CD14-positive monocyte (primary cell): ENCODE measurements around the gene CACNB4. TPM values are rescaled to one million over a fixed set of nuclear protein-coding genes. Genes with fewer than 3 reads are reported as not detected.

ENCODE experiments used
- DNase-seq, 3 donors: peaks; one replicate each; pipeline ENCODE4 v3.0.0-alpha.2; 2011 to 2022
- H2AFZ ChIP-seq: 2 replicates; pipeline ENCODE4 v1.6.0; 2012; ENCODE audit warnings: mild to moderate bottlenecking, low read depth, low read length, inconsistent platforms; ENCODE audit not compliant: insufficient read depth, poor library complexity, severe bottlenecking
- H3K27ac ChIP-seq, 2 donors: 1 replicate in 1 of 2; 2 replicates in 1 of 2; pipeline ENCODE4 v1.5.1; 2012 to 2013; ENCODE audit warnings: low read length in 2 of 2, control low read depth in 1 of 2, inconsistent platforms in 1 of 2, low read depth in 1 of 2, mild to moderate bottlenecking in 1 of 2
- H3K27me3 ChIP-seq, 2 donors: one replicate each; pipeline versions ENCODE4 v1.6.0 to v1.6.1; 2011 to 2013; ENCODE audit warnings: low read length in 2 of 2; ENCODE audit not compliant: control insufficient read depth in 2 of 2, insufficient read depth in 2 of 2
- H3K36me3 ChIP-seq, 2 donors: replicated peaks in 1 of 2; 1 replicate in 1 of 2; 2 replicates in 1 of 2; pipeline versions ENCODE4 v1.5.1 to v1.6.1; 2012 to 2013; ENCODE audit warnings: low read length in 2 of 2, control low read depth in 1 of 2, inconsistent platforms in 1 of 2, mild to moderate bottlenecking in 1 of 2; ENCODE audit not compliant: insufficient read depth in 2 of 2, control insufficient read depth in 1 of 2
- H3K4me1 ChIP-seq, 2 donors: 1 replicate in 1 of 2; 2 replicates in 1 of 2; pipeline versions ENCODE4 v1.5.1 to v1.6.1; 2012 to 2013; ENCODE audit warnings: low read length in 2 of 2, control low read depth in 1 of 2, inconsistent platforms in 1 of 2, mild to moderate bottlenecking in 1 of 2, moderate library complexity in 1 of 2; ENCODE audit not compliant: insufficient read depth in 2 of 2, control insufficient read depth in 1 of 2
- H3K4me2 ChIP-seq: replicated peaks from 2 replicates; pipeline ENCODE3; 2012; ENCODE audit warnings: low read length, moderate library complexity, mild to moderate bottlenecking; ENCODE audit not compliant: poor library complexity, severe bottlenecking; ENCODE audit errors: extremely low read depth
- H3K4me3 ChIP-seq, 3 experiments: fragments of 200-600 bp in 1 of 3; sonication (generic) in 1 of 3; replicated peaks in 1 of 3; 1 replicate in 2 of 3; 2 replicates in 1 of 3; pipeline ENCODE4 v1.5.1; 2011 to 2013; ENCODE audit warnings: low read length in 3 of 3, mild to moderate bottlenecking in 3 of 3, control low read depth in 2 of 3, low read depth in 2 of 3, inconsistent platforms in 1 of 3, moderate library complexity in 1 of 3
- H3K79me2 ChIP-seq: 2 replicates; pipeline ENCODE4 v1.6.0; 2012; ENCODE audit warnings: mild to moderate bottlenecking, control low read depth, inconsistent platforms, low read length, moderate library complexity; ENCODE audit not compliant: insufficient read depth
- H3K9ac ChIP-seq: 2 replicates; pipeline ENCODE4 v1.6.0; 2017; ENCODE audit warnings: low read length, mild to moderate bottlenecking; ENCODE audit not compliant: insufficient read depth, poor library complexity, severe bottlenecking
- H3K9me3 ChIP-seq, 2 donors: replicated peaks in 1 of 2; 1 replicate in 1 of 2; 2 replicates in 1 of 2; pipeline versions ENCODE4 v1.5.1 to v1.6.1; 2012 to 2013; ENCODE audit warnings: low read length in 2 of 2, control low read depth in 1 of 2; ENCODE audit not compliant: control insufficient read depth in 1 of 2, insufficient read depth in 1 of 2
- H4K20me1 ChIP-seq: 2 replicates; pipeline ENCODE4 v1.6.0; 2012; ENCODE audit warnings: mild to moderate bottlenecking, low read length, control low read depth, moderate library complexity; ENCODE audit not compliant: insufficient read depth
- H3K27ac Mint-ChIP-seq, 7 donors: one replicate each; pipeline ENCODE4 v1.8.0; 2020; ENCODE audit warnings: mild to moderate bottlenecking in 7 of 7, mixed read lengths in 7 of 7, moderate library complexity in 6 of 7, inconsistent platforms in 2 of 7
- H3K27me3 Mint-ChIP-seq, 3 donors: one replicate each; pipeline ENCODE4 v1.8.0; 2021 to 2022; ENCODE audit warnings: low read depth in 3 of 3, mild to moderate bottlenecking in 3 of 3, mixed read lengths in 3 of 3, moderate library complexity in 3 of 3, inconsistent platforms in 1 of 3
- H3K36me3 Mint-ChIP-seq, 2 donors: one replicate each; pipeline ENCODE4 v1.8.0; 2020; ENCODE audit warnings: mixed read lengths in 2 of 2, inconsistent platforms in 1 of 2, mild to moderate bottlenecking in 1 of 2
- H3K4me1 Mint-ChIP-seq: one replicate; pipeline ENCODE4 v1.8.0; 2020; ENCODE audit warnings: mild to moderate bottlenecking, mixed read lengths
- H3K4me3 Mint-ChIP-seq, 2 donors: one replicate each; pipeline ENCODE4 v1.8.0; 2020; ENCODE audit warnings: mild to moderate bottlenecking in 2 of 2, mixed read lengths in 2 of 2, moderate library complexity in 1 of 2
- H3K9me3 Mint-ChIP-seq, 7 donors: one replicate each; pipeline ENCODE4 v1.8.0; 2020 to 2022; ENCODE audit warnings: mixed read lengths in 7 of 7, mild to moderate bottlenecking in 6 of 7, moderate library complexity in 6 of 7, inconsistent platforms in 2 of 7
- CTCF ChIP-seq: fragments of 200-600 bp; IDR thresholded peaks from one replicate; pipeline ENCODE4 v1.8.0; 2022; ENCODE audit warnings: antibody characterized with exemption, mild to moderate bottlenecking
- whole genome bisulfite sequencing: methylation state at CpG from one replicate; pipeline ENCODE4 v1.1.5; 2013; ENCODE audit warnings: missing lambda C conversion rate; ENCODE audit not compliant: insufficient coverage; 5-methylcytosine and 5-hydroxymethylcytosine counted together
- intact Hi-C, 2 donors: fragments of 100-400 bp; cut with micrococcal nuclease; formaldehyde crosslinking; loops; one replicate each; pipeline versions ENCODE4 v1.15.0 to v1.15.1; 2023
- polyA plus RNA-seq, 3 donors: library from polyadenylated mRNA; depleted of rRNA in 1 of 3; unstranded in 2 of 3; stranded (reverse) in 1 of 3; fragments of 300-500 nt in 2 of 3; fragments of >200 nt in 1 of 3; fragmentation: Illumina TruSeq in 2 of 3; gene quantifications; 1 replicate in 2 of 3; 2 replicates in 1 of 3; pipeline ENCODE4 v1.2.3, GENCODE V29; 2012 to 2021

CACNB4 gene
- polyA plus RNA-seq, 3 donors = 0.44 to 1.9 (median 1.1) TPM

- no peaks in the 10 kb centered on the region for H3K27me3 ChIP-seq
- Mint-ChIP-seq H3K27ac (no peak overlapping the region), H3K36me3 (no peaks in the 10 kb centered on the region), H3K27me3 (peaks cover 0 to 2% (median 0%) of the 10 kb centered on the region in 3 donors), H3K9me3 (peaks cover 0 to 2% (median 0%) of the 10 kb centered on the region in 7 donors), H3K4me1 (peaks cover 30% of the 10 kb centered on the region), H3K4me3 (no peak overlapping the region)
- 86% methylated on average over 8 of the region's 8 CpGs for WGBS
- no peaks in the 10 kb centered on the region for H4K20me1 ChIP-seq
- no peak overlapping the region for H3K9ac ChIP-seq
- H3K4me2 ChIP-seq = no peak overlapping the region
- no peaks in the 10 kb centered on the region for H3K36me3 ChIP-seq
- TF ChIP-seq CTCF = no peak
- no peak overlapping the region for H3K4me3 ChIP-seq
- H2AFZ ChIP-seq = no peak overlapping the region
- H3K4me1 ChIP-seq = peaks cover 27 to 31% of the 10 kb centered on the region in 2 donors
- intact Hi-C loops = no loop called here
- H3K27ac ChIP-seq = no peak overlapping the region
- H3K9me3 ChIP-seq = no peaks in the 10 kb centered on the region
- no peak for DNase-seq
- no peaks in the 10 kb centered on the region for H3K79me2 ChIP-seq
These were observed 255.8 kb downstream of the CACNB4 start for GRCh38 chr2:151842830-151843690.

GRCh38 chr2:151841047-151841424 is 257.8 kb downstream of the CACNB4 start:
- intact Hi-C loops = no loop called here
- H3K36me3 ChIP-seq = no peaks in the 10 kb centered on the region
- H3K4me2 ChIP-seq = no peak overlapping the region
- H3K4me3 ChIP-seq = no peak overlapping the region
- H3K27me3 Mint-ChIP-seq = no peaks in the 10 kb centered on the region
- TF ChIP-seq CTCF = no peak
- H4K20me1 ChIP-seq = no peaks in the 10 kb centered on the region
- peaks cover 27 to 31% of the 10 kb centered on the region in 2 donors for H3K4me1 ChIP-seq
- peaks cover 30% of the 10 kb centered on the region for H3K4me1 Mint-ChIP-seq
- H3K4me3 Mint-ChIP-seq = no peak overlapping the region
- H3K27me3 ChIP-seq = no peaks in the 10 kb centered on the region
- H3K27ac ChIP-seq = peak overlapping the region in 1 of 2 donors; percentile 70
- no CpG with 5 or more reads among the region's 2 CpGs for WGBS
- H3K9me3 ChIP-seq = no peaks in the 10 kb centered on the region
- H3K79me2 ChIP-seq = no peaks in the 10 kb centered on the region
- no peak overlapping the region for H2AFZ ChIP-seq
- H3K27ac Mint-ChIP-seq = peak overlapping the region; percentile 4 to 90 (median 61)
- DNase-seq = no peak
- peaks cover 0 to 2% (median 0%) of the 10 kb centered on the region in 7 donors for H3K9me3 Mint-ChIP-seq
- no peaks in the 10 kb centered on the region for H3K36me3 Mint-ChIP-seq
- H3K9ac ChIP-seq = no peak overlapping the region
